ENCODE data around the gene RNF114. TPM values are rescaled to one million over a fixed set of nuclear protein-coding genes. Genes with fewer than 3 reads are reported as not detected.
A peak's percentile ranks its signal among the peaks of the same experiment; 100 is the strongest.

RNF114 gene
- total RNA-seq, 1 donor from 2014 or later: 46.8 TPM

- TF ChIP-seq CTCF (IDR thresholded peaks at IDR 0.05; ENCODE audit: unreplicated experiment): no peak
- no peaks in the 10 kb centered on the region for H3K9me3 Mint-ChIP-seq (ENCODE audit: unreplicated experiment)
Observed at GRCh38 chr20:49908258-49908565, 28.0 kb upstream of the RNF114 start.

GRCh38 chr20:49909499-49910339 lies 26.5 kb upstream of the RNF114 start:
- peaks cover 4% of the 10 kb centered on the region for H3K4me1 Mint-ChIP-seq (ENCODE audit: unreplicated experiment)
- H3K4me3 Mint-ChIP-seq (ENCODE audit: unreplicated experiment): no peak overlapping the region
- peak; percentile 42 for DNase-seq (ENCODE audit: low spot score)
- H3K36me3 Mint-ChIP-seq (ENCODE audit: low read depth, unreplicated experiment): peaks cover 18% of the 10 kb centered on the region
- no peak overlapping the region for H3K27ac Mint-ChIP-seq (ENCODE audit: unreplicated experiment)
- H3K27me3 Mint-ChIP-seq (ENCODE audit: unreplicated experiment): peaks cover 5% of the 10 kb centered on the region
- no peak for TF ChIP-seq CTCF (IDR thresholded peaks at IDR 0.05; ENCODE audit: unreplicated experiment)
- no peaks in the 10 kb centered on the region for H3K9me3 Mint-ChIP-seq (ENCODE audit: unreplicated experiment)

More at GRCh38 chr20:49908258-49908565, 28.0 kb upstream of the RNF114 start:
- peaks cover 18% of the 10 kb centered on the region for H3K36me3 Mint-ChIP-seq (ENCODE audit: low read depth, unreplicated experiment)
- H3K27ac Mint-ChIP-seq (ENCODE audit: unreplicated experiment): no peak overlapping the region
- H3K4me1 Mint-ChIP-seq (ENCODE audit: unreplicated experiment): no peaks in the 10 kb centered on the region
- no peak overlapping the region for H3K4me3 Mint-ChIP-seq (ENCODE audit: unreplicated experiment)
- peaks cover 3% of the 10 kb centered on the region for H3K27me3 Mint-ChIP-seq (ENCODE audit: unreplicated experiment)
- no peak for DNase-seq (ENCODE audit: low spot score)

- peaks cover 14% of the 10 kb centered on the region for H3K36me3 Mint-ChIP-seq (ENCODE audit: low read depth, unreplicated experiment)
- no peaks in the 10 kb centered on the region for H3K9me3 Mint-ChIP-seq (ENCODE audit: unreplicated experiment)
- no peak overlapping the region for H3K4me3 Mint-ChIP-seq (ENCODE audit: unreplicated experiment)
- peaks cover 4% of the 10 kb centered on the region for H3K4me1 Mint-ChIP-seq (ENCODE audit: unreplicated experiment)
- H3K27ac Mint-ChIP-seq (ENCODE audit: unreplicated experiment): no peak overlapping the region
- peaks cover 5% of the 10 kb centered on the region for H3K27me3 Mint-ChIP-seq (ENCODE audit: unreplicated experiment)
- no peak for DNase-seq (ENCODE audit: low spot score)
- TF ChIP-seq CTCF (IDR thresholded peaks at IDR 0.05; ENCODE audit: unreplicated experiment): no peak
Observed at GRCh38 chr20:49910340-49910706, 25.9 kb upstream of the RNF114 start.

GRCh38 chr20:49913399-49914047 lies 22.7 kb upstream of the RNF114 start:
- H3K4me1 Mint-ChIP-seq (ENCODE audit: unreplicated experiment): peaks cover 11% of the 10 kb centered on the region
- H3K27me3 Mint-ChIP-seq (ENCODE audit: unreplicated experiment): peaks cover 4% of the 10 kb centered on the region
- no peak for DNase-seq (ENCODE audit: low spot score)
- no peaks in the 10 kb centered on the region for H3K9me3 Mint-ChIP-seq (ENCODE audit: unreplicated experiment)
- TF ChIP-seq CTCF (IDR thresholded peaks at IDR 0.05; ENCODE audit: unreplicated experiment): no peak
- peaks cover 3% of the 10 kb centered on the region for H3K36me3 Mint-ChIP-seq (ENCODE audit: low read depth, unreplicated experiment)
- peak overlapping the region; percentile 42 for H3K27ac Mint-ChIP-seq (ENCODE audit: unreplicated experiment)
- peak overlapping the region; percentile 86 for H3K4me3 Mint-ChIP-seq (ENCODE audit: unreplicated experiment)
